GM13977 (cell line): ENCODE measurements around the gene OR4F15.

Source experiments
- DNase-seq: peaks from one replicate; pipeline ENCODE4 v3.0.0; 2012; ENCODE audit warnings: low spot score
- in situ Hi-C: fragments of 300-500 bp; cut with MboI; formaldehyde crosslinking; loops from one replicate; pipeline ENCODE4 v1.12.0; 2022; ENCODE audit warnings: low sequenced_read_pairs, low pct_unique_long_range_greater_than_20kb, mixed read lengths, inconsistent platforms; ENCODE audit not compliant: unreplicated experiment
- TF ChIP-seq, protein P1 (sequence below): IDR thresholded peaks from 2 replicates; pipeline ENCODE4 v1.5.1; 2012; ENCODE audit warnings: mild to moderate bottlenecking, control low read depth; ENCODE audit not compliant: insufficient read depth; ENCODE audit errors: extremely low read depth, missing control alignments

The OR4F15 gene

GRCh38 chr15:101828774-101829173, 16.8 kb downstream of the OR4F15 start:
- DNase-seq: no peak
- in situ Hi-C loops: no loop called here
- TF ChIP-seq, protein P1, sequence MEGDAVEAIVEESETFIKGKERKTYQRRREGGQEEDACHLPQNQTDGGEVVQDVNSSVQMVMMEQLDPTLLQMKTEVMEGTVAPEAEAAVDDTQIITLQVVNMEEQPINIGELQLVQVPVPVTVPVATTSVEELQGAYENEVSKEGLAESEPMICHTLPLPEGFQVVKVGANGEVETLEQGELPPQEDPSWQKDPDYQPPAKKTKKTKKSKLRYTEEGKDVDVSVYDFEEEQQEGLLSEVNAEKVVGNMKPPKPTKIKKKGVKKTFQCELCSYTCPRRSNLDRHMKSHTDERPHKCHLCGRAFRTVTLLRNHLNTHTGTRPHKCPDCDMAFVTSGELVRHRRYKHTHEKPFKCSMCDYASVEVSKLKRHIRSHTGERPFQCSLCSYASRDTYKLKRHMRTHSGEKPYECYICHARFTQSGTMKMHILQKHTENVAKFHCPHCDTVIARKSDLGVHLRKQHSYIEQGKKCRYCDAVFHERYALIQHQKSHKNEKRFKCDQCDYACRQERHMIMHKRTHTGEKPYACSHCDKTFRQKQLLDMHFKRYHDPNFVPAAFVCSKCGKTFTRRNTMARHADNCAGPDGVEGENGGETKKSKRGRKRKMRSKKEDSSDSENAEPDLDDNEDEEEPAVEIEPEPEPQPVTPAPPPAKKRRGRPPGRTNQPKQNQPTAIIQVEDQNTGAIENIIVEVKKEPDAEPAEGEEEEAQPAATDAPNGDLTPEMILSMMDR: no peak

GRCh38 chr15:101841656-101842055, 29.7 kb downstream of the OR4F15 start:
- in situ Hi-C loops: no loop called here
- TF ChIP-seq, protein P1: no peak
- DNase-seq: no peak

- in situ Hi-C loops: no loop called here
- TF ChIP-seq, protein P1: no peak
- no peak for DNase-seq
Measured at GRCh38 chr15:101844916-101845315, 32.9 kb downstream of the OR4F15 start.

- in situ Hi-C loops: no loop called here
- TF ChIP-seq, protein P1: no peak
Measured at GRCh38 chr15:101852356-101852755, 40.4 kb downstream of the OR4F15 start.

More at GRCh38 chr15:101852356-101852755, 40.4 kb downstream of the OR4F15 start:
- no peak for DNase-seq
